Erythroblast (primary cell): Measurements from ENCODE around the gene ANXA2R.

Experiments used
- GATA1 ChIP-seq: IDR thresholded peaks from 2 replicates; pipeline ENCODE4 v1.6.1; 2011; ENCODE audit warnings: low read depth, mild to moderate bottlenecking, control low read depth, low read length, moderate library complexity
- POLR2A ChIP-seq: IDR thresholded peaks from 2 replicates; pipeline ENCODE4 v1.6.1; 2011; ENCODE audit warnings: mild to moderate bottlenecking, low read length

GRCh38 chr5:43005031-43005430, 35.1 kb downstream of the ANXA2R start:
- TF ChIP-seq POLR2A: no peak
- TF ChIP-seq GATA1: no peak
